Smooth muscle cell (in vitro differentiated cells): ENCODE results near the gene USP32. TPM values are rescaled to one million over a fixed set of nuclear protein-coding genes. Genes with fewer than 3 reads are reported as not detected.

Experiments
- DNase-seq: peaks from one replicate; lab custom pipeline; 2025; ENCODE audit not compliant: unreplicated experiment; lab: John Stamatoyannopoulos, UW
- H2AFZ ChIP-seq: fragments of 200-600 bp; sonication (generic); 2 replicates; pipeline ENCODE4 v1.6.0; 2016; ENCODE audit warnings: antibody characterized with exemption, low read depth, mild to moderate bottlenecking
- H3F3A ChIP-seq: fragments of 200-600 bp; sonication (generic); 2 replicates; pipeline ENCODE4 v1.6.0; 2017; ENCODE audit warnings: antibody characterized with exemption, low read depth
- H3K27ac ChIP-seq: fragments of 200-600 bp; sonication (generic); 2 replicates; pipeline ENCODE4 v1.5.1; 2016; ENCODE audit warnings: low read depth, mild to moderate bottlenecking
- H3K27me3 ChIP-seq: fragments of 200-600 bp; sonication (generic); 2 replicates; pipeline ENCODE4 v1.6.1; 2016; ENCODE audit warnings: low read depth, mild to moderate bottlenecking
- H3K36me3 ChIP-seq: fragments of 200-600 bp; sonication (generic); 2 replicates; pipeline ENCODE4 v1.5.1; 2016; ENCODE audit warnings: low read depth
- H3K4me1 ChIP-seq: fragments of 200-600 bp; sonication (generic); 2 replicates; pipeline ENCODE4 v1.5.1; 2016; ENCODE audit warnings: low read depth
- H3K4me2 ChIP-seq: fragments of 200-600 bp; sonication (generic); 2 replicates; pipeline ENCODE4 v1.6.0; 2016; ENCODE audit warnings: mild to moderate bottlenecking
- H3K4me3 ChIP-seq: fragments of 200-600 bp; sonication (generic); 2 replicates; pipeline ENCODE4 v1.5.1; 2016; ENCODE audit warnings: mild to moderate bottlenecking
- H3K79me2 ChIP-seq: fragments of 200-600 bp; sonication (generic); 2 replicates; pipeline ENCODE4 v1.6.0; 2016; ENCODE audit warnings: low read depth, mild to moderate bottlenecking
- H3K9ac ChIP-seq: fragments of 200-600 bp; sonication (generic); 2 replicates; pipeline ENCODE4 v1.6.0; 2016; ENCODE audit warnings: low read depth
- H3K9me3 ChIP-seq: fragments of 200-600 bp; sonication (generic); replicated peaks from 2 replicates; pipeline ENCODE4 v1.5.1; 2016; ENCODE audit warnings: low read depth
- H4K20me1 ChIP-seq: fragments of 200-600 bp; sonication (generic); 2 replicates; pipeline ENCODE4 v1.6.0; 2016; ENCODE audit warnings: low read depth
- WGBS: methylation state at CpG from one replicate; pipeline ENCODE4 v1.1.7; 2016; ENCODE audit warnings: low lambda C conversion rate; 5-methylcytosine and 5-hydroxymethylcytosine counted together
- polyA plus RNA-seq: library from polyadenylated mRNA; unstranded; fragments of >200 nt; fragmentation: Nextera tagmentation; extraction: Ambion mirVana; gene quantifications from 2 replicates; pipeline ENCODE4 v1.2.1, GENCODE V29; 2016
- total RNA-seq: library from RNA; depleted of rRNA; stranded (reverse); fragments of >200 nt; gene quantifications from 2 replicates; pipeline ENCODE4 v1.2.3, GENCODE V29; 2014
- TF ChIP-seq, protein P1 (sequence below): fragments of 200-600 bp; sonication (generic); IDR thresholded peaks from 2 replicates; pipeline ENCODE4 v1.5.1; 2017; ENCODE audit warnings: borderline replicate concordance, mild to moderate bottlenecking, antibody characterized with exemption; ENCODE audit not compliant: insufficient read depth, poor library complexity, severe bottlenecking

USP32 gene
- total and polyA plus RNA-seq, 2 experiments from 2014 or later: 10.5 to 21.7 TPM

DNA sequence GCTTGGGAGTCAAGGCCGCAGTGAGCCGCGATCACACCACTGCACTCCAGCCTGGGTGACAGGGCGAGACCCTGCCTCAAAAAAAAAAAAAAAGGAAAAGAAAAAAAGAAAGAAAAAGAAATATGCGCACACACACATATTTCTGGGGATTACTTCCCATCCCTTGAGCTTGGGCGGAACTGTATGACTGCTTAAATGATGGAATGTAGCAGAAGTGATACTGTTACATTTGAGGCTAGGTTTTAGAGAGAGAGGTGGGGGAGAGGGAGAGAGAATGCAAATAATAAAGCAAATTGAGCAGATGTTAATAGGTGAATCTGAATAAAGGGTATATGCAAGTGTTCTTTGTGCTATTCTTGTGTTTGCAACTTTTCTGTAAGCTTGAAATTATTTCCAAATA lies 12.0 kb upstream of the USP32 start:
- no peaks in the 10 kb centered on the region for H3K9me3 ChIP-seq
- no peaks in the 10 kb centered on the region for H3K79me2 ChIP-seq
- H3F3A ChIP-seq: no peaks in the 10 kb centered on the region
- no peaks in the 10 kb centered on the region for H3K36me3 ChIP-seq
- TF ChIP-seq, protein P1, sequence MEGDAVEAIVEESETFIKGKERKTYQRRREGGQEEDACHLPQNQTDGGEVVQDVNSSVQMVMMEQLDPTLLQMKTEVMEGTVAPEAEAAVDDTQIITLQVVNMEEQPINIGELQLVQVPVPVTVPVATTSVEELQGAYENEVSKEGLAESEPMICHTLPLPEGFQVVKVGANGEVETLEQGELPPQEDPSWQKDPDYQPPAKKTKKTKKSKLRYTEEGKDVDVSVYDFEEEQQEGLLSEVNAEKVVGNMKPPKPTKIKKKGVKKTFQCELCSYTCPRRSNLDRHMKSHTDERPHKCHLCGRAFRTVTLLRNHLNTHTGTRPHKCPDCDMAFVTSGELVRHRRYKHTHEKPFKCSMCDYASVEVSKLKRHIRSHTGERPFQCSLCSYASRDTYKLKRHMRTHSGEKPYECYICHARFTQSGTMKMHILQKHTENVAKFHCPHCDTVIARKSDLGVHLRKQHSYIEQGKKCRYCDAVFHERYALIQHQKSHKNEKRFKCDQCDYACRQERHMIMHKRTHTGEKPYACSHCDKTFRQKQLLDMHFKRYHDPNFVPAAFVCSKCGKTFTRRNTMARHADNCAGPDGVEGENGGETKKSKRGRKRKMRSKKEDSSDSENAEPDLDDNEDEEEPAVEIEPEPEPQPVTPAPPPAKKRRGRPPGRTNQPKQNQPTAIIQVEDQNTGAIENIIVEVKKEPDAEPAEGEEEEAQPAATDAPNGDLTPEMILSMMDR: no peak
- 94% methylated on average over 6 of the region's 6 CpGs for WGBS
- DNase-seq: no peak
- H3K27me3 ChIP-seq: no peaks in the 10 kb centered on the region
- H3K9ac ChIP-seq: no peak overlapping the region
- H2AFZ ChIP-seq: no peak overlapping the region
- H4K20me1 ChIP-seq: no peaks in the 10 kb centered on the region
- no peak overlapping the region for H3K4me2 ChIP-seq
- H3K27ac ChIP-seq: no peak overlapping the region
- no peak overlapping the region for H3K4me3 ChIP-seq
- no peaks in the 10 kb centered on the region for H3K4me1 ChIP-seq

DNA sequence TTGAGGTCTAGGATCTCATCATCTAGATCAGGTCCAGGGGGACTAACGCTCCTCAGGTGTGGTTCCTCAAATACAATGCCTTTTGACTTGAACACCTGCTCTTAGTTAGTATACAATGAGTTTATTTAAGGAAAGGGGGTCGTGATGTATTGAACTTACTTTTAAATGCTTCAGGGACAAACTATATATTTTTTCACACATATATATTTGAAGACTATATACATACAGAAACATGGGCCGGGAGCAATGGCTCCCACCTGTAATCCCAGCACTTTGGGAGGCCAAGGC lies 11.5 kb upstream of the USP32 start:
- Histone ChIP-seq H3K4me2 (no peak overlapping the region), H3F3A (no peaks in the 10 kb centered on the region), H3K79me2 (no peaks in the 10 kb centered on the region), H3K27me3 (no peaks in the 10 kb centered on the region), H3K27ac (no peak overlapping the region), H2AFZ (no peak overlapping the region), H3K9me3 (no peaks in the 10 kb centered on the region), H3K4me3 (no peak overlapping the region), H3K4me1 (no peaks in the 10 kb centered on the region), H3K36me3 (no peaks in the 10 kb centered on the region), H4K20me1 (no peaks in the 10 kb centered on the region), H3K9ac (no peak overlapping the region)
- TF ChIP-seq, protein P1: no peak
- no peak for DNase-seq
- WGBS: 92% methylated on average over 3 of the region's 3 CpGs

DNA sequence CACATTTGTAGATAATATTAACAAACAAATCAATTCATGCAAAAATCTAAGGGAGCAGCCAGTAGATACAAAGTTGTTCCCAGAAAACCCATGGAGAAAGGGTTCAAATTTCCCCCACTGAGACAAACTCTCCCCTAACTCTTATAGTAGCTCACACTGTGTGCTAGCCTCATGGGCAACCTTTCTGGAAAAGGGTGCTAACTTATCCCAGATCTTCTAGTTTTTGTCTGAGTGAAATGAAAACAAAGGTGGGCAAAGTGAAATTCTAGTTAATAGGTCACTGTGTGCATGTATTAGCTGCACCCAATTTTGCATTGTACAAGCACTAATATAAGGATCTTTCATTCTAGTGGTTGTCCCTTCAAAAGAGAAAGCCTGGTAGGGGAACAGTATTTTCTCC lies 9.9 kb upstream of the USP32 start:
- H4K20me1 ChIP-seq: no peaks in the 10 kb centered on the region
- H3K27me3 ChIP-seq: no peaks in the 10 kb centered on the region
- no peak overlapping the region for H3K4me2 ChIP-seq
- no peak overlapping the region for H2AFZ ChIP-seq
- no peaks in the 10 kb centered on the region for H3K79me2 ChIP-seq
- DNase-seq: no peak
- no peak overlapping the region for H3K27ac ChIP-seq
- H3K9ac ChIP-seq: no peak overlapping the region
- H3F3A ChIP-seq: no peaks in the 10 kb centered on the region
- H3K4me3 ChIP-seq: no peak overlapping the region
- H3K4me1 ChIP-seq: no peaks in the 10 kb centered on the region
- H3K9me3 ChIP-seq: no peaks in the 10 kb centered on the region
- TF ChIP-seq, protein P1: no peak
- H3K36me3 ChIP-seq: no peaks in the 10 kb centered on the region

DNA sequence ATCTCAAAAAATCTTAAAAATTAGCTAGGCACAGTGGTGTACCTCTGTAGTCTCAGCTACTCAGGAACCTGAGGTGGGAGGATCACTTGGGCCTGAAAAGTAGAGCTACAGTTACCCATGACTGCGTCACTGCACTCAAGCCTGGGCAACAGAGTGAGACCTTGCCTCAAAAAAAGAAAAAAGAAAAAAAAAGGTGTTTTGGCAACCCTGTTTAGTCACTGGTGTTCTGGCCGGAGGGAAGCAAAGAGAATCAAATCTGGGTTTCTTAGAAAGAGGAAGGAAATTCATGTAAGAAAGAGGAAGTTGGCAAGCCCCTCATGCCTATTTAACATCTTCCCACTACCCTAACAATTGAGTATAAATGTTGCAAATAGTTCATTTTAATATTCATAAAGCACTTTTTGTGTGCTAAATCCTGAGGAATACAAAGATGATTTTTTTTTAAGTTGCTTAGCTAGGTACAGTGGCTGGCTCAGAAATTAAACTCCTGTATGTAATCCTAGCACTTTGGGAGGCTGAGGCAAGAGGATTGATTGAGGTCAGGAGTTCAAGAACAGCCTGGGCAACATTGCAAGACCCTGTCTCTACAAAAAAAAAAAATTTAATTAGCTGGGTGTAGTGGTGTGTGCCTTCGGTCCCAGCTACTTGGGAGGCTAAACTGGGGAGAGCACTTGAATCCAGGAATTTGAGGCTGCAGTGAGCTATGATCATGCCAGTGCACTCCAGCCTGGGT lies 6.5 kb upstream of the USP32 start:
- Histone ChIP-seq H3K9me3 (no peaks in the 10 kb centered on the region), H3K4me2 (no peak overlapping the region), H3K4me1 (no peaks in the 10 kb centered on the region), H4K20me1 (no peaks in the 10 kb centered on the region), H3K27me3 (no peaks in the 10 kb centered on the region), H3K36me3 (no peaks in the 10 kb centered on the region), H2AFZ (no peak overlapping the region), H3K4me3 (no peak overlapping the region), H3K27ac (no peak overlapping the region), H3K79me2 (no peaks in the 10 kb centered on the region), H3K9ac (no peak overlapping the region), H3F3A (no peaks in the 10 kb centered on the region)
- TF ChIP-seq, protein P1: no peak
- DNase-seq: no peak
- 90% methylated on average over 3 of the region's 3 CpGs for WGBS
